Ovary (tissue), 9 donors: ENCODE measurements around the gene C5orf52. TPM values are rescaled to one million over a fixed set of nuclear protein-coding genes. Genes with fewer than 3 reads are reported as not detected.
A peak's percentile ranks its signal among the peaks of the same experiment; 100 is the strongest.
"Not testable (repeated sequence)": the region's sequence is repeated elsewhere in the genome, so short reads cannot be mapped to it uniquely, and the experiment has no call there.

ENCODE experiments used
- DNase-seq, 5 donors: peaks; one replicate each; pipeline ENCODE4 v3.0.0-alpha.2; 2019 to 2020
- H3K27ac ChIP-seq, 2 donors: fragments of 200-600 bp; one replicate each; pipeline versions ENCODE4 v1.5.1 to v1.8.0; 2019 to 2022
- H3K27me3 ChIP-seq: fragments of 200-600 bp; one replicate; pipeline ENCODE4 v1.8.0; 2022
- H3K36me3 ChIP-seq: fragments of 200-600 bp; sonication (generic); one replicate; pipeline ENCODE4 v1.5.1; 2019
- H3K4me1 ChIP-seq: one replicate; pipeline ENCODE4 v1.8.1; 2013; ENCODE audit warnings: mild to moderate bottlenecking, moderate library complexity; ENCODE audit not compliant: insufficient read depth
- H3K4me3 ChIP-seq: fragments of 200-600 bp; sonication (generic); one replicate; pipeline ENCODE4 v1.5.1; 2017
- H3K9me3 ChIP-seq, 2 donors: fragments of 200-600 bp in 1 of 2; sonication (generic) in 1 of 2; one replicate each; pipeline versions ENCODE4 v1.5.1 to v1.8.1; 2013 to 2019; ENCODE audit warnings: mild to moderate bottlenecking in 1 of 2, moderate library complexity in 1 of 2
- EP300 ChIP-seq: sonication (generic); formaldehyde crosslinking; IDR thresholded peaks from one replicate; pipeline ENCODE4 v1.6.1; 2017; ENCODE audit warnings: antibody characterized with exemption
- POLR2A ChIP-seq: fragments of 450-650 bp; IDR thresholded peaks from one replicate; pipeline ENCODE4 v1.6.1; 2017; ENCODE audit warnings: antibody characterized with exemption, mild to moderate bottlenecking, moderate library complexity
- WGBS, 3 donors: extraction: QIAGEN DNeasy Blood & Tissue Kit in 1 of 3; methylation state at CpG; one replicate each; pipeline versions ENCODE4 v1.1.5 to v1.1.7; 2013 to 2017; 5-methylcytosine and 5-hydroxymethylcytosine counted together
- intact Hi-C, 4 donors: fragments of 100-400 bp; cut with DNase I; formaldehyde crosslinking; loops; one replicate each; pipeline versions ENCODE4 v1.11.0 to v1.15.1; 2022 to 2023
- polyA plus RNA-seq, 2 donors: library from polyadenylated mRNA; stranded (reverse); fragments of 200-250 nt in 1 of 2; fragments of 350-450 nt in 1 of 2; fragmentation: Illumina TruSeq in 1 of 2; extraction: RNeasy Lipid Tissue Mini Kit (QIAGEN cat#74804) in 1 of 2; gene quantifications; one replicate each; pipeline ENCODE4 v1.2.3, GENCODE V29; 2013 to 2014
- total RNA-seq, 7 donors: library from RNA; depleted of rRNA in 2 of 7; stranded (reverse); fragments of >200 nt in 2 of 7; fragmentation: NEBNext Ultra II Directional in 3 of 7; extraction: Animal tissue kit (Norgen Biotek cat#: 25700) in 3 of 7; gene quantifications; one replicate each; pipeline versions ENCODE4 v1.1.0 to v1.2.4, GENCODE V29; 2016 to 2023
- TF ChIP-seq, protein P1 (sequence below), 3 donors: fragments of 450-650 bp in 2 of 3; fragments of 200-600 bp in 1 of 3; IDR thresholded peaks; one replicate each; pipeline versions ENCODE4 v1.5.1 to v1.8.0; 2016 to 2022; ENCODE audit warnings: antibody characterized with exemption in 3 of 3, mild to moderate bottlenecking in 1 of 3
- donor health status: DM: no; HTN: no; CAD: no; lungs with moderate emphysema.
- donor health status: DM: no; HTN: no; CAD: no.
- donor health status: Bipolar disorder and iron deficiency.
- donor health status: DM: yes; HTN: yes; CAD: no.
- donor health status: DM: no; HTN: no; CAD: no.
- donor health status: DM: yes; HTN: yes; CAD: no.

The C5orf52 gene
- total and polyA plus RNA-seq, 9 donors, result not detected

DNA sequence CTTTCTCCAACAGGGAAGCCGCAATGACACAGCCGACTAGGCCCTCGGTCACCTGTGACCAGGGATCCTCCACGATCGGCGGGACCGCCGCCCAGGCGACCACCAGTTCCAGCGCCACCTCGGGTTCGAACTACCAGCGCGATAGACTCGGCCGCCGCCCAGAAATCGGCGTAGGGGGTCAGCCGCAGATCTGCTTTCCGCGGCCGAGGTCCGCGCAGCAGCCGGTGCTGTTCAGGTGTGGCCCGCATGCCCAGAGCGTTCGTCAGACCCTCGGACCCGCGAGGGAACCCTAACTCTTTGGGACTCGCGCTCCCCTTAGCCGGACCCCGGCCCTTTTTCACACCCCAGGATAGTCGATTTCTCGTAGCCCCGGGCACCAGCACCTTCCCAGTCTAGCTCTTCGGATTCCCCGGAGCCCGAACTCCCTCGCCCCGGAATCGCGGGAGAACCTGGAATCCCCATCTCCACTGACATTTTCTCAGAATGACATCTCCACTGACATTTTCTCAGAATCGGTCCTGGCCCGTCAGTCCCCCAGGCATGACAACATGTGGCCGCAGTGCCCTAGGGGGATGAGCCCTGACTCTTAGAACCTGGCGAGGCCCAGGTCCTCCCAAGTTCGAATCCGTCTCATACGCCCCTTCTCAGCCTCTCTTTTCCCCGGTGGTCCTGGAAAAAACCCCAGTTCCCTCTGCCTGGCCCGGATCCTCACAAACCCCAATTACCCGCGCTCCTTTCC, 428 bp downstream of the C5orf52 start:
- H3K9me3 ChIP-seq, result no peaks in the 10 kb centered on the region
- intact Hi-C loops, result no loop called here
- TF ChIP-seq POLR2A (no peak), EP300 (no peak)
- TF ChIP-seq, protein P1, sequence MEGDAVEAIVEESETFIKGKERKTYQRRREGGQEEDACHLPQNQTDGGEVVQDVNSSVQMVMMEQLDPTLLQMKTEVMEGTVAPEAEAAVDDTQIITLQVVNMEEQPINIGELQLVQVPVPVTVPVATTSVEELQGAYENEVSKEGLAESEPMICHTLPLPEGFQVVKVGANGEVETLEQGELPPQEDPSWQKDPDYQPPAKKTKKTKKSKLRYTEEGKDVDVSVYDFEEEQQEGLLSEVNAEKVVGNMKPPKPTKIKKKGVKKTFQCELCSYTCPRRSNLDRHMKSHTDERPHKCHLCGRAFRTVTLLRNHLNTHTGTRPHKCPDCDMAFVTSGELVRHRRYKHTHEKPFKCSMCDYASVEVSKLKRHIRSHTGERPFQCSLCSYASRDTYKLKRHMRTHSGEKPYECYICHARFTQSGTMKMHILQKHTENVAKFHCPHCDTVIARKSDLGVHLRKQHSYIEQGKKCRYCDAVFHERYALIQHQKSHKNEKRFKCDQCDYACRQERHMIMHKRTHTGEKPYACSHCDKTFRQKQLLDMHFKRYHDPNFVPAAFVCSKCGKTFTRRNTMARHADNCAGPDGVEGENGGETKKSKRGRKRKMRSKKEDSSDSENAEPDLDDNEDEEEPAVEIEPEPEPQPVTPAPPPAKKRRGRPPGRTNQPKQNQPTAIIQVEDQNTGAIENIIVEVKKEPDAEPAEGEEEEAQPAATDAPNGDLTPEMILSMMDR (IDR thresholded peaks at IDR 0.05), result no peak
- H3K36me3 ChIP-seq, result no peaks in the 10 kb centered on the region
- DNase-seq, result no peak
- peaks cover 5% of the 10 kb centered on the region for H3K4me1 ChIP-seq
- 27 to 34% (median 29%) methylated on average over 55 to 57 of the region's 57 CpGs for WGBS, 3 donors
- H3K27me3 ChIP-seq, result no peaks in the 10 kb centered on the region
- no peak overlapping the region for H3K27ac ChIP-seq
- peak overlapping the region; percentile 48 for H3K4me3 ChIP-seq

- intact Hi-C loops, result no loop called here
- WGBS, 3 donors, result 86 to 88% (median 87%) methylated on average over 8 of the region's 8 CpGs
- no peak overlapping the region for H3K4me3 ChIP-seq
- H3K4me1 ChIP-seq, result peaks cover 5% of the 10 kb centered on the region
- H3K9me3 ChIP-seq, result no peaks in the 10 kb centered on the region
- no peaks in the 10 kb centered on the region for H3K36me3 ChIP-seq
- TF ChIP-seq EP300 (no peak), POLR2A (no peak)
- TF ChIP-seq, protein P1 (IDR thresholded peaks at IDR 0.05), result no peak
- no peaks in the 10 kb centered on the region for H3K27me3 ChIP-seq
- no peak for DNase-seq
- no peak overlapping the region for H3K27ac ChIP-seq
Observed at GRCh38 chr5:157672976-157673375, 1.6 kb downstream of the C5orf52 start.

- 85 to 86% (median 86%) methylated on average over 4 of the region's 4 CpGs for whole genome bisulfite sequencing, 3 donors
- H3K36me3 ChIP-seq, intact Hi-C loops, H3K4me1 ChIP-seq, H3K27me3 ChIP-seq, DNase-seq, H3K9me3 ChIP-seq, H3K4me3 ChIP-seq, H3K27ac ChIP-seq: not testable (repeated sequence)
Observed at GRCh38 chr5:157674351-157674750, 3.0 kb downstream of the C5orf52 start.

DNA sequence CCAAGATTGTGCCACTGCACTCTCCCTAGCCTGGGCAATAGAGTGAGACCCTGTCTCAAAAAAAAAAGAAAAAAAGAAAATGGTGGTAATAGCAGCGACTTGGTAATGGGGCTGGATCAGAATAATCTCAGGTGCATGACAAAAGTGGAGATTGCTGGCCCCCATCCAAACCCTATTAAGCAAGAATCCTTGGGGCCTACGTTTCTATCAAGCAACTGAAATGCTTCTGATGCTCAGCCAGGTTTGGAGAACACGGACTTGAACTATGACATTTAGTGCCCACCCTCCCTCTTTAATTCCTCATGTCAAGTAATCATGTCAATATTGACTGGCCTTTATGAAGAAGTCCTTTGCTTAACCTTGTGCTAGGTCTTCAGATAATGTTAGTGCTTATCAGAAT, 6.6 kb downstream of the C5orf52 start:
- intact Hi-C loops, result no loop called here
- Histone ChIP-seq H3K36me3 (no peaks in the 10 kb centered on the region), H3K4me3 (no peak overlapping the region), H3K27me3 (no peaks in the 10 kb centered on the region), H3K27ac (no peak overlapping the region), H3K4me1 (no peaks in the 10 kb centered on the region), H3K9me3 (no peaks in the 10 kb centered on the region)
- no peak for DNase-seq
- WGBS, 3 donors, result 51 to 65% (median 60%) methylated on average over 3 of the region's 3 CpGs
- no peak for TF ChIP-seq POLR2A
- TF ChIP-seq, protein P1 (IDR thresholded peaks at IDR 0.05), result no peak
- TF ChIP-seq EP300, result no peak

GRCh38 chr5:157679801-157680200, 8.5 kb downstream of the C5orf52 start:
- WGBS, 3 donors, result 90 to 94% (median 92%) methylated on average over 9 of the region's 9 CpGs
- Histone ChIP-seq H3K9me3 (no peaks in the 10 kb centered on the region), H3K4me1 (no peaks in the 10 kb centered on the region), H3K4me3 (no peak overlapping the region), H3K27ac (no peak overlapping the region), H3K27me3 (no peaks in the 10 kb centered on the region), H3K36me3 (no peaks in the 10 kb centered on the region)
- intact Hi-C loops, result no loop called here
- TF ChIP-seq EP300 (no peak), POLR2A (no peak)
- TF ChIP-seq, protein P1 (IDR thresholded peaks at IDR 0.05), result no peak
- DNase-seq, result no peak
